ENCODE measurements around the gene RGS19.

Gene RGS19

GRCh38 chr20:64064145-64064698, 15.1 kb downstream of the RGS19 start:
- no peak for DNase-seq (ENCODE audit: low read depth in 2 of 2)

GRCh38 chr20:64063389-64064144, 15.8 kb downstream of the RGS19 start:
- no peak for DNase-seq (ENCODE audit: low read depth in 2 of 2)

- peak; percentile 89 for DNase-seq (ENCODE audit: low read depth in 2 of 2)
Observed at GRCh38 chr20:64062596-64063388, 16.5 kb downstream of the RGS19 start, which contains the start of gene TCEA2. TSS of gene TCEA2 (plus strand) at chr20:64063198. CDS start at chr20:64063313, 115 bp downstream.

- no peak for DNase-seq (ENCODE audit: low read depth in 2 of 2)
Observed at GRCh38 chr20:64062276-64062595, 17.1 kb downstream of the RGS19 start.

GRCh38 chr20:64058536-64058935, 20.8 kb downstream of the RGS19 start:
- no peak for DNase-seq (ENCODE audit: low read depth in 2 of 2)

GRCh38 chr20:64057628-64058498, 21.5 kb downstream of the RGS19 start:
- DNase-seq (ENCODE audit: low read depth in 2 of 2) = no peak

- no peak for DNase-seq (ENCODE audit: low read depth in 2 of 2)
Observed at GRCh38 chr20:64056889-64057627, 22.3 kb downstream of the RGS19 start.

- DNase-seq (ENCODE audit: low read depth in 2 of 2) = no peak
Observed at GRCh38 chr20:64056639-64056888, 22.8 kb downstream of the RGS19 start.

GRCh38 chr20:64055893-64056638, 23.3 kb downstream of the RGS19 start:
- DNase-seq (ENCODE audit: low read depth in 2 of 2) = no peak

- DNase-seq (ENCODE audit: low read depth in 2 of 2) = no peak
Observed at GRCh38 chr20:64055396-64055892, 23.9 kb downstream of the RGS19 start.

GRCh38 chr20:64053841-64054661, 25.3 kb downstream of the RGS19 start:
- DNase-seq (ENCODE audit: low read depth in 2 of 2) = no peak

GRCh38 chr20:64052987-64053840, 26.1 kb downstream of the RGS19 start:
- no peak for DNase-seq (ENCODE audit: low read depth in 2 of 2)

- DNase-seq (ENCODE audit: low read depth in 2 of 2) = no peak
Observed at GRCh38 chr20:64052326-64052722, 27.0 kb downstream of the RGS19 start.

GRCh38 chr20:64051561-64052325, 27.6 kb downstream of the RGS19 start:
- no peak for DNase-seq (ENCODE audit: low read depth in 2 of 2)

GRCh38 chr20:64051033-64051452, 28.3 kb downstream of the RGS19 start:
- DNase-seq (ENCODE audit: low read depth in 2 of 2) = no peak

- no peak for DNase-seq (ENCODE audit: low read depth in 2 of 2)
Observed at GRCh38 chr20:64050261-64051032, 28.9 kb downstream of the RGS19 start.

GRCh38 chr20:64049878-64050260, 29.4 kb downstream of the RGS19 start:
- DNase-seq (ENCODE audit: low read depth in 2 of 2) = no peak

Data from fibroblast of skin of left quadriceps (primary cell).